Measurements from ENCODE around the gene CCNQ. TPM values are rescaled to one million over a fixed set of nuclear protein-coding genes. Genes with fewer than 3 reads are reported as not detected.

CCNQ gene
- polyA plus RNA-seq: 10 to 100 TPM; 19.3 to 26.9 (median 22.3) TPM

- 0 to 30% (median 1%) methylated on average over 1 to 61 of the region's 79 CpGs for WGBS, 3 donors
- no peak within 1 kb of the TSS for H3K27ac ChIP-seq (ENCODE audit: low read depth, low read length)
These were observed at the start of gene CCNQ for GRCh38 chrX:153598541-153599191. TSS of gene CCNQ (minus strand) at chrX:153599139. CDS start at chrX:153599073, 66 bp downstream.

- H3K27ac ChIP-seq (ENCODE audit: low read depth, low read length): no peak overlapping the region
- WGBS, 3 donors: 9 to 42% (median 12%) methylated on average over 30 to 85 of the region's 85 CpGs
These were observed 48.8 kb upstream of the CCNQ start for GRCh38 chrX:153647461-153648357.

- no peak within 1 kb of the TSS for H3K27ac ChIP-seq (ENCODE audit: low read depth, low read length)
- WGBS, 3 donors: 4 to 42% (median 19%) methylated on average over 9 to 52 of the region's 53 CpGs
These were observed 47.9 kb upstream of the CCNQ start, which contains the start of gene DUSP9 for GRCh38 chrX:153646620-153647373. TSS of gene DUSP9 (plus strand) at chrX:153647203. CDS start at chrX:153647954, 751 bp downstream.

- 36 to 67% (median 61%) methylated on average over 10 of the region's 10 CpGs for WGBS, 3 donors
- H3K27ac ChIP-seq (ENCODE audit: low read depth, low read length): no peak overlapping the region
These were observed 47.1 kb upstream of the CCNQ start for GRCh38 chrX:153645921-153646488.

GRCh38 chrX:153645151-153645550, 46.2 kb upstream of the CCNQ start:
- no peak overlapping the region for H3K27ac ChIP-seq (ENCODE audit: low read depth, low read length)
- WGBS, 3 donors: 54 to 61% (median 60%) methylated on average over 5 to 6 of the region's 6 CpGs

GRCh38 chrX:153644356-153645125, 45.6 kb upstream of the CCNQ start:
- 6 to 36% (median 29%) methylated on average over 8 to 35 of the region's 46 CpGs for WGBS, 3 donors
- no peak overlapping the region for H3K27ac ChIP-seq (ENCODE audit: low read depth, low read length)

- no peak overlapping the region for H3K27ac ChIP-seq (ENCODE audit: low read depth, low read length)
- 1 to 32% (median 2%) methylated on average over 29 to 66 of the region's 84 CpGs for WGBS, 3 donors
These were observed 44.8 kb upstream of the CCNQ start for GRCh38 chrX:153643431-153644351.

- WGBS, 3 donors: 3 to 27% (median 5%) methylated on average over 25 to 46 of the region's 48 CpGs
- H3K27ac ChIP-seq (ENCODE audit: low read depth, low read length): no peak overlapping the region
These were observed 43.9 kb upstream of the CCNQ start for GRCh38 chrX:153642655-153643430.

- WGBS, 3 donors: 2 to 28% (median 2%) methylated on average over 13 to 52 of the region's 62 CpGs
- no peak overlapping the region for H3K27ac ChIP-seq (ENCODE audit: low read depth, low read length)
These were observed 43.2 kb upstream of the CCNQ start for GRCh38 chrX:153642051-153642654.

- WGBS, 3 donors: 6 to 27% (median 12%) methylated on average over 7 to 8 of the region's 8 CpGs
- no peak overlapping the region for H3K27ac ChIP-seq (ENCODE audit: low read depth, low read length)
These were observed 42.7 kb upstream of the CCNQ start for GRCh38 chrX:153641627-153642026.

GRCh38 chrX:153640736-153641575, 42.0 kb upstream of the CCNQ start:
- H3K27ac ChIP-seq (ENCODE audit: low read depth, low read length): no peak overlapping the region
- 55 to 64% (median 59%) methylated on average over 20 to 26 of the region's 26 CpGs for WGBS, 3 donors

GRCh38 chrX:153640045-153640686, 41.2 kb upstream of the CCNQ start:
- no peak overlapping the region for H3K27ac ChIP-seq (ENCODE audit: low read depth, low read length)
- WGBS, 3 donors: 81 to 84% (median 82%) methylated on average over 12 to 23 of the region's 23 CpGs

- WGBS, 3 donors: 71 to 88% (median 79%) methylated on average over 26 to 28 of the region's 28 CpGs
These were observed 40.5 kb upstream of the CCNQ start for GRCh38 chrX:153639177-153640044.

More at GRCh38 chrX:153639177-153640044, 40.5 kb upstream of the CCNQ start:
- H3K27ac ChIP-seq (ENCODE audit: low read depth, low read length): no peak overlapping the region

All from adipose tissue (tissue), 3 donors.